ENCODE measurements around the gene FETUB. TPM values are rescaled to one million over a fixed set of nuclear protein-coding genes. Genes with fewer than 3 reads are reported as not detected.

FETUB gene
- total and polyA plus RNA-seq, 2 donors (not counting 3 experiments of a cell fraction or from before 2014, with no cell fraction given) = not detected

DNA sequence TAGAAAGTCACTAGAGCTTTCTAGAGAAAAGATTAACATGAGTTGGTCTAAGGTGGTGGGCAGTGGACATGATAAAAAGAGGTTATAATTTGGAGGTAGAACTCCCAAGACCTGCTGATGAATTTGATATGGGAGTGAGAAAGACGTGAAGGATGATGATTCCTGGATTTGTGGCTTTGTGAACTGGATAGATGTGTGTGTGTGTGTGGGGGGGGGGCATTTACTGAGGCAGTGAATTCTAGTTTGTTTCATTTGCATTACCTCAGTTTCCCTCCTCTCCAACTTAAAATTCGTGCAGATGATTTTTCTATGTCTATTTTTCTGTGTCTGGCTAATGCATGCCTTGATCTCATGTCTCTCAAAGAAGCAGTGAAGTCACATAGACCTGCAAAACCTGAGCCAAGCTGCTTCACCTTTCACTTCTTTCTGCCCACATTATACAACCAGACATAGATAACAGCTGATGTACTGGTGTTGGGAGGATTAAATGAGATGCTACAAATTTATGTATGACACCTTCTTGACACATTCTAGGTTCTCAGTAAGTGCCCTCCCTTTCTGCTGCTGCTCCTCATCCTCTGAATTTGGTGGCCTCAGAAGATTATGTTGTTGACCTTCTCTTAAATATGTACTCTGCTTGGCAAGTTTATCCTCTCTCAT, 17.4 kb upstream of the FETUB start:
- H2AFZ ChIP-seq (ENCODE audit: low read depth, low read length) = no peak overlapping the region
- H4K20me1 ChIP-seq (replicated peaks; ENCODE audit: control insufficient read depth, extremely low read depth, insufficient read depth, low read length) = no peaks in the 10 kb centered on the region
- H3K27ac ChIP-seq (ENCODE audit: insufficient read depth, low read depth, low read length) = no peak overlapping the region
- no peak overlapping the region for H3K9ac ChIP-seq (replicated peaks; ENCODE audit: extremely low read depth, insufficient read depth, low read length)
- no peaks in the 10 kb centered on the region for H3K36me3 ChIP-seq (ENCODE audit: control insufficient read depth in 2 of 2, extremely low read depth in 1 of 2, insufficient read depth in 2 of 2, low read length in 2 of 2)
- H3K79me2 ChIP-seq (ENCODE audit: control insufficient read depth, insufficient read depth, low read length) = no peaks in the 10 kb centered on the region
- DNase-seq (ENCODE audit: low read depth, low spot score) (no peak), FAIRE-seq (no peak)
- intact Hi-C loops (cut with micrococcal nuclease) (no loop called here), dilution Hi-C loops (cut with MboI; ENCODE audit: extremely low pct_ligation_motif_present, low sequenced_read_pairs) (no loop called here)
- no peaks in the 10 kb centered on the region for H3K4me1 ChIP-seq (ENCODE audit: control insufficient read depth, extremely low read depth, insufficient read depth, low read length)
- H3K4me3 ChIP-seq (replicated peaks in 1 of 3; ENCODE audit: insufficient read depth in 1 of 3, low read depth in 1 of 3, low read length in 3 of 3) = no peak overlapping the region
- no peaks in the 10 kb centered on the region for H3K9me3 ChIP-seq (replicated peaks; ENCODE audit: control insufficient read depth, insufficient read depth, low read length)
- TF ChIP-seq FOS (IDR thresholded peaks at IDR 0.05; ENCODE audit: borderline replicate concordance, insufficient read depth, low read length) = no peak
- TF ChIP-seq EZH2 (IDR thresholded peaks at IDR 0.05; ENCODE audit: borderline replicate concordance, low read depth, low read length, severe bottlenecking) = no peak
- no peak for TF ChIP-seq POLR2A (IDR thresholded peaks at IDR 0.05; ENCODE audit: low read depth, low read length)
- POLR2A ChIA-PET = no interaction called here
- peaks cover 6 to 8% of the 10 kb centered on the region in 2 experiments for H3K27me3 ChIP-seq (ENCODE audit: control insufficient read depth in 2 of 2, insufficient read depth in 2 of 2, low read length in 2 of 2)
- no peaks in the 10 kb centered on the region for H3K9me1 ChIP-seq (replicated peaks; ENCODE audit: control insufficient read depth, extremely low read depth, insufficient read depth, low read length)
- no peak overlapping the region for H3K4me2 ChIP-seq (ENCODE audit: insufficient read depth, low read length)
- no TSS peak for BruUV-seq (replicated peaks)
- CTCF ChIA-PET = interaction anchor here (1.0 to 2.3 kb wide), 2 partner anchors 8 to 199 kb away, joined by 4 to 6 read pairs; no protein-coding TSS in a partner anchor

DNA sequence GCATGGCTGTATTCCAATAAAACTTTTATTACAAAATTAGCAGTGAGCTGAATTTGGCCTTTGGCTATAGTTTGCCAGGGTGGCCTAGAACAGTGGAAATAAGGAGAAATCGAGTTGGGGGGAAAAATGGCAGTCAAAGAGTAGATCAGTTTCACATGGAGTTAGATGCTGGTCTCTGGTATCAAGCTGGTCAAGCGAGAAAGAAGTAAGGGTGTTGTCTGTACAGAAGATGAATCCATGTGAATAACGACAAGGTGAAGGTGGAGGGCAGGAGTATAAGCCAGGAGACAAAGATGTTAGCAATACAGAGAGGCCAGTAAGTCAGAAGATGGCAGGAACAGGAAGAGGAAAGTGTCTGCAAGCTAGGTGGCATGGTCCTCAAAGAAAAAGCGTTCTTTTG, 15.6 kb upstream of the FETUB start:
- Histone ChIP-seq H3K27me3 (ENCODE audit: control insufficient read depth in 2 of 2, insufficient read depth in 2 of 2, low read length in 2 of 2) (peaks cover 0 to 4% of the 10 kb centered on the region in 2 experiments), H2AFZ (ENCODE audit: low read depth, low read length) (no peak overlapping the region), H3K79me2 (ENCODE audit: control insufficient read depth, insufficient read depth, low read length) (no peaks in the 10 kb centered on the region), H3K9me1 (replicated peaks; ENCODE audit: control insufficient read depth, extremely low read depth, insufficient read depth, low read length) (no peaks in the 10 kb centered on the region), H3K4me2 (ENCODE audit: insufficient read depth, low read length) (no peak overlapping the region), H3K4me1 (ENCODE audit: control insufficient read depth, extremely low read depth, insufficient read depth, low read length) (no peaks in the 10 kb centered on the region), H3K4me3 (replicated peaks in 1 of 3; ENCODE audit: insufficient read depth in 1 of 3, low read depth in 1 of 3, low read length in 3 of 3) (no peak overlapping the region), H3K9ac (replicated peaks; ENCODE audit: extremely low read depth, insufficient read depth, low read length) (no peak overlapping the region), H4K20me1 (replicated peaks; ENCODE audit: control insufficient read depth, extremely low read depth, insufficient read depth, low read length) (no peaks in the 10 kb centered on the region), H3K9me3 (replicated peaks; ENCODE audit: control insufficient read depth, insufficient read depth, low read length) (no peaks in the 10 kb centered on the region), H3K36me3 (ENCODE audit: control insufficient read depth in 2 of 2, extremely low read depth in 1 of 2, insufficient read depth in 2 of 2, low read length in 2 of 2) (no peaks in the 10 kb centered on the region), H3K27ac (ENCODE audit: insufficient read depth, low read depth, low read length) (no peak overlapping the region)
- FAIRE-seq = no peak
- intact Hi-C loops (cut with micrococcal nuclease) (no loop called here), dilution Hi-C loops (cut with MboI; ENCODE audit: extremely low pct_ligation_motif_present, low sequenced_read_pairs) (no loop called here)
- POLR2A ChIA-PET = no interaction called here
- CTCF ChIA-PET = interaction anchor here (0.6 to 2.3 kb wide), 4 partner anchors 10 to 681 kb away, joined by 3 to 6 read pairs (median 4); no protein-coding TSS in a partner anchor
- TF ChIP-seq FOS (IDR thresholded peaks at IDR 0.05; ENCODE audit: borderline replicate concordance, insufficient read depth, low read length) = no peak
- TF ChIP-seq POLR2A (IDR thresholded peaks at IDR 0.05; ENCODE audit: low read depth, low read length) = no peak
- TF ChIP-seq, protein P1, sequence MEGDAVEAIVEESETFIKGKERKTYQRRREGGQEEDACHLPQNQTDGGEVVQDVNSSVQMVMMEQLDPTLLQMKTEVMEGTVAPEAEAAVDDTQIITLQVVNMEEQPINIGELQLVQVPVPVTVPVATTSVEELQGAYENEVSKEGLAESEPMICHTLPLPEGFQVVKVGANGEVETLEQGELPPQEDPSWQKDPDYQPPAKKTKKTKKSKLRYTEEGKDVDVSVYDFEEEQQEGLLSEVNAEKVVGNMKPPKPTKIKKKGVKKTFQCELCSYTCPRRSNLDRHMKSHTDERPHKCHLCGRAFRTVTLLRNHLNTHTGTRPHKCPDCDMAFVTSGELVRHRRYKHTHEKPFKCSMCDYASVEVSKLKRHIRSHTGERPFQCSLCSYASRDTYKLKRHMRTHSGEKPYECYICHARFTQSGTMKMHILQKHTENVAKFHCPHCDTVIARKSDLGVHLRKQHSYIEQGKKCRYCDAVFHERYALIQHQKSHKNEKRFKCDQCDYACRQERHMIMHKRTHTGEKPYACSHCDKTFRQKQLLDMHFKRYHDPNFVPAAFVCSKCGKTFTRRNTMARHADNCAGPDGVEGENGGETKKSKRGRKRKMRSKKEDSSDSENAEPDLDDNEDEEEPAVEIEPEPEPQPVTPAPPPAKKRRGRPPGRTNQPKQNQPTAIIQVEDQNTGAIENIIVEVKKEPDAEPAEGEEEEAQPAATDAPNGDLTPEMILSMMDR (IDR thresholded peaks at IDR 0.05; ENCODE audit: extremely low read depth in 1 of 2, insufficient read depth in 1 of 2, low read depth in 1 of 2, low read length in 2 of 2) = no peak
- TF ChIP-seq, protein P2, sequence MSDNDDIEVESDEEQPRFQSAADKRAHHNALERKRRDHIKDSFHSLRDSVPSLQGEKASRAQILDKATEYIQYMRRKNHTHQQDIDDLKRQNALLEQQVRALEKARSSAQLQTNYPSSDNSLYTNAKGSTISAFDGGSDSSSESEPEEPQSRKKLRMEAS (IDR thresholded peaks at IDR 0.05; ENCODE audit: insufficient read depth, insufficient read length) = no peak
- no peak for TF ChIP-seq JUN (IDR thresholded peaks at IDR 0.05; ENCODE audit: borderline replicate concordance, insufficient read depth, insufficient read length, low read depth)
- TF ChIP-seq EZH2 (IDR thresholded peaks at IDR 0.05; ENCODE audit: borderline replicate concordance, low read depth, low read length, severe bottlenecking) = no peak
- TF ChIP-seq MYC (IDR thresholded peaks at IDR 0.05; ENCODE audit: low read depth, low read length) = no peak
- no peak for TF ChIP-seq GATA2 (IDR thresholded peaks at IDR 0.05; ENCODE audit: insufficient read depth, insufficient read length, low read depth, low read length)
- TF ChIP-seq POLR2AphosphoS5 (IDR thresholded peaks at IDR 0.05; ENCODE audit: insufficient read depth, low read depth, low read length) = no peak
- no peak for DNase-seq (ENCODE audit: low read depth, low spot score)
- no TSS peak for BruUV-seq (replicated peaks)

Data from endothelial cell of umbilical vein (primary cell).